Astrocyte (in vitro differentiated cells and primary cell): ENCODE results near the gene TACR3. TPM values are rescaled to one million over a fixed set of nuclear protein-coding genes. Genes with fewer than 3 reads are reported as not detected.
"Not testable (repeated sequence)": the region's sequence is repeated elsewhere in the genome, so short reads cannot be mapped to it uniquely, and the experiment has no call there.

Experiments
- DNase-seq: peaks from one replicate; pipeline ENCODE4 v3.0.0-alpha.2; 2010; ENCODE audit warnings: low read depth
- FAIRE-seq: peaks from 2 replicates; lab custom pipeline; 2011; peaks lifted over from hg19 to GRCh38; lab: Jason Lieb, UNC
- H2AFZ ChIP-seq: 2 replicates; pipeline ENCODE4 v1.6.0; 2012; ENCODE audit warnings: low read depth, low read length, inconsistent platforms
- H3K27ac ChIP-seq: 2 replicates; pipeline ENCODE4 v1.5.1; 2011; ENCODE audit warnings: low read depth, low read length, inconsistent platforms
- H3K27me3 ChIP-seq: 2 replicates; pipeline ENCODE4 v1.6.0; 2011; ENCODE audit warnings: low read length, inconsistent platforms; ENCODE audit not compliant: insufficient read depth
- H3K36me3 ChIP-seq: 2 replicates; pipeline ENCODE4 v1.5.1; 2011; ENCODE audit warnings: low read length, inconsistent platforms; ENCODE audit not compliant: insufficient read depth
- H3K4me1 ChIP-seq: 2 replicates; pipeline ENCODE4 v1.5.1; 2011; ENCODE audit warnings: low read length, inconsistent platforms; ENCODE audit not compliant: insufficient read depth
- H3K4me2 ChIP-seq: 2 replicates; pipeline ENCODE4 v1.6.0; 2012; ENCODE audit warnings: low read length, inconsistent platforms
- H3K4me3 ChIP-seq: 2 replicates; pipeline ENCODE4 v1.5.1; 2011; ENCODE audit warnings: low read depth, mild to moderate bottlenecking, low read length, inconsistent platforms; ENCODE audit not compliant: insufficient read depth
- H3K79me2 ChIP-seq: 2 replicates; pipeline ENCODE4 v1.6.0; 2012; ENCODE audit warnings: mild to moderate bottlenecking, low read length, inconsistent platforms; ENCODE audit not compliant: insufficient read depth
- H3K9ac ChIP-seq: 2 replicates; pipeline ENCODE4 v1.6.0; 2012; ENCODE audit warnings: mild to moderate bottlenecking, low read length, inconsistent platforms
- H3K9me3 ChIP-seq: 2 replicates; pipeline ENCODE4 v1.5.1; 2012; ENCODE audit warnings: low read depth, mild to moderate bottlenecking, low read length, inconsistent platforms; ENCODE audit not compliant: insufficient read depth
- H4K20me1 ChIP-seq: 2 replicates; pipeline ENCODE4 v1.6.0; 2012; ENCODE audit warnings: low read length, inconsistent platforms; ENCODE audit not compliant: insufficient read depth
- H3K27ac Mint-ChIP-seq: one replicate; pipeline ENCODE4 v1.8.0; 2021; ENCODE audit warnings: mild to moderate bottlenecking, mixed read lengths; ENCODE audit not compliant: unreplicated experiment
- H3K27me3 Mint-ChIP-seq: one replicate; pipeline ENCODE4 v1.8.0; 2021; ENCODE audit warnings: low read depth, mixed read lengths; ENCODE audit not compliant: unreplicated experiment
- H3K36me3 Mint-ChIP-seq: one replicate; pipeline ENCODE4 v1.8.0; 2021; ENCODE audit warnings: low read depth, mixed read lengths; ENCODE audit not compliant: unreplicated experiment
- H3K4me1 Mint-ChIP-seq: one replicate; pipeline ENCODE4 v1.8.0; 2021; ENCODE audit warnings: low read depth, mixed read lengths; ENCODE audit not compliant: unreplicated experiment
- H3K4me3 Mint-ChIP-seq: one replicate; pipeline ENCODE4 v1.8.0; 2021; ENCODE audit warnings: mild to moderate bottlenecking, moderate library complexity, mixed read lengths; ENCODE audit not compliant: unreplicated experiment
- H3K9me3 Mint-ChIP-seq: one replicate; pipeline ENCODE4 v1.8.0; 2021; ENCODE audit warnings: mild to moderate bottlenecking, mixed read lengths; ENCODE audit not compliant: unreplicated experiment
- EZH2 ChIP-seq: IDR thresholded peaks from 2 replicates; pipeline ENCODE4 v1.6.1; 2012; ENCODE audit warnings: mild to moderate bottlenecking, low read length, inconsistent platforms; ENCODE audit not compliant: insufficient read depth
- total RNA-seq: library from RNA; stranded (reverse); gene quantifications from 2 replicates; pipeline ENCODE4 v1.2.1, GENCODE V29; 2021
- TF ChIP-seq, protein P1 (sequence below): IDR thresholded peaks from 2 replicates; pipeline ENCODE4 v1.5.1; 2011; ENCODE audit warnings: low read depth, mild to moderate bottlenecking, inconsistent platforms, low read length, moderate library complexity; ENCODE audit not compliant: insufficient read depth

TACR3 gene
- total RNA-seq, 1 donor from 2014 or later: 0.05 TPM

DNA sequence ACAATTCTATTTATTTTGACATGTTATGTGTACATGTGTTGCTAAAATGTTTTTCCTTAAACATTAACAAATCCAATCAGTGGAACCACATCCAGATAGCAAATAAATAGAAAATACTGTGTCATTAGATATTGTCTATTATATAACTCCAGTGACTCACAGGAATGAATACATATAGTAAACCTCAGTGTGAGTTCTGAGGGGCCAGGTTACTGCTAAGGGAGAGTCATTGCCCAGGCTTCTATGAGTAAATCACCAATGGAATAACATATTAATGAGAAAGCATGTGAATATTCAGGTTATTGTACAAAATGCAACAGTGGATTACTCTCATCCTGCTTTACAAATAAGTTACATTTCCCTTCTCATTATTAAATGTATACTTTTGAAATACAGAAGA lies 27.2 kb downstream of the TACR3 start:
- H3K4me1 Mint-ChIP-seq: no peaks in the 10 kb centered on the region
- H3K27ac Mint-ChIP-seq: no peak overlapping the region
- no peak overlapping the region for H3K27ac ChIP-seq
- H3K36me3 Mint-ChIP-seq: no peaks in the 10 kb centered on the region
- H2AFZ ChIP-seq: no peak overlapping the region
- H3K9me3 Mint-ChIP-seq: no peaks in the 10 kb centered on the region
- no peaks in the 10 kb centered on the region for H3K27me3 Mint-ChIP-seq
- no peak for FAIRE-seq
- H4K20me1 ChIP-seq: no peaks in the 10 kb centered on the region
- H3K4me1 ChIP-seq: no peaks in the 10 kb centered on the region
- no peak overlapping the region for H3K4me3 ChIP-seq
- no peaks in the 10 kb centered on the region for H3K79me2 ChIP-seq
- DNase-seq: no peak
- H3K9me3 ChIP-seq: no peaks in the 10 kb centered on the region
- no peak overlapping the region for H3K4me2 ChIP-seq
- H3K4me3 Mint-ChIP-seq: no peak overlapping the region
- no peak for TF ChIP-seq EZH2
- TF ChIP-seq, protein P1, sequence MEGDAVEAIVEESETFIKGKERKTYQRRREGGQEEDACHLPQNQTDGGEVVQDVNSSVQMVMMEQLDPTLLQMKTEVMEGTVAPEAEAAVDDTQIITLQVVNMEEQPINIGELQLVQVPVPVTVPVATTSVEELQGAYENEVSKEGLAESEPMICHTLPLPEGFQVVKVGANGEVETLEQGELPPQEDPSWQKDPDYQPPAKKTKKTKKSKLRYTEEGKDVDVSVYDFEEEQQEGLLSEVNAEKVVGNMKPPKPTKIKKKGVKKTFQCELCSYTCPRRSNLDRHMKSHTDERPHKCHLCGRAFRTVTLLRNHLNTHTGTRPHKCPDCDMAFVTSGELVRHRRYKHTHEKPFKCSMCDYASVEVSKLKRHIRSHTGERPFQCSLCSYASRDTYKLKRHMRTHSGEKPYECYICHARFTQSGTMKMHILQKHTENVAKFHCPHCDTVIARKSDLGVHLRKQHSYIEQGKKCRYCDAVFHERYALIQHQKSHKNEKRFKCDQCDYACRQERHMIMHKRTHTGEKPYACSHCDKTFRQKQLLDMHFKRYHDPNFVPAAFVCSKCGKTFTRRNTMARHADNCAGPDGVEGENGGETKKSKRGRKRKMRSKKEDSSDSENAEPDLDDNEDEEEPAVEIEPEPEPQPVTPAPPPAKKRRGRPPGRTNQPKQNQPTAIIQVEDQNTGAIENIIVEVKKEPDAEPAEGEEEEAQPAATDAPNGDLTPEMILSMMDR: no peak
- no peak overlapping the region for H3K9ac ChIP-seq
- no peaks in the 10 kb centered on the region for H3K36me3 ChIP-seq
- H3K27me3 ChIP-seq: no peaks in the 10 kb centered on the region

DNA sequence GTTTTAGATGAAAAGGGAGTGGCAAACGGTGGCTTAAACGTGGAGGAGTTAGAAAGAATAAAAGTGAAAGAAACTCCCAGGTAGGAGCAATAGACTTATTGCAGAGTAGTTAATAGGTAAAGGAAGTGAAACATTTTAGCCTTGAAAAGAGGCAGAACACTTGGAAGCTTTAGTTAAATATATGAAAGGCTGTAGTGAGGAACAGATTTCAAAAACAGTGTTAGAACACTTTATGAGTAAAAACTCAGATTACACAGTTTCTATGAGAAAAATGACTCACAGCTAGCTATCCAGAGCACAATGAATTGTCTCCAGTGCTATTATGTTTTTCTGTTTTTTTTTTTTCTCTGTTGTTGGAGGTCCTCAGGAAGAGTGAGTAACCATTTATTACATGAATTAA lies 45.8 kb downstream of the TACR3 start:
- Histone ChIP-seq H3K4me1 (no peaks in the 10 kb centered on the region), H3K36me3 (no peaks in the 10 kb centered on the region), H2AFZ (no peak overlapping the region), H3K79me2 (no peaks in the 10 kb centered on the region), H3K27me3 (no peaks in the 10 kb centered on the region), H3K4me2 (no peak overlapping the region), H3K9me3 (no peaks in the 10 kb centered on the region), H3K27ac (no peak overlapping the region), H3K9ac (no peak overlapping the region), H3K4me3 (no peak overlapping the region), H4K20me1 (no peaks in the 10 kb centered on the region)
- Mint-ChIP-seq H3K9me3 (no peaks in the 10 kb centered on the region), H3K36me3 (no peaks in the 10 kb centered on the region), H3K4me1 (no peaks in the 10 kb centered on the region), H3K27me3 (no peaks in the 10 kb centered on the region), H3K4me3 (no peak overlapping the region), H3K27ac (no peak overlapping the region)
- TF ChIP-seq EZH2: no peak
- TF ChIP-seq, protein P1: no peak
- DNase-seq (no peak), FAIRE-seq (no peak)

DNA sequence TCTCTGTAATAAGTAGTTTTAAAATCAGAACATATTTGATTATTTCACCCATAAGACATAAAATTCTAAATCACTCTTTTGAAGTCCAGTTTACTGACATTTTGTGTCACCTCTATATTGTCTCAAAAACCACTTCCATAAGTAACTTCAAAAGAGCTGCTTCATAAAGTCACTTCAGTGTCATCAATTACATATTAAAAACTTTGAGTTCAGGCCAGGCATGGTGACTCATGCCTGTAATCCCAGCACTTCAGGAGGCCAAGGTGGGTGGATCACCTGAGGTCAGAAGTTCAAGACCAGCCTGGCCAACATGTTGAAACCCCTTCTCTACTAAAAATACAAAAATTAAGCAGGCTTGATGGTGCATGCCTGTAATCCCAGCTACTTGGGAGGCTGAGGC lies 53.0 kb downstream of the TACR3 start:
- H3K4me1 ChIP-seq, H3K4me1 Mint-ChIP-seq, DNase-seq, H3K9me3 ChIP-seq, H3K4me3 Mint-ChIP-seq, H3K36me3 Mint-ChIP-seq, FAIRE-seq, H3K79me2 ChIP-seq, H3K9me3 Mint-ChIP-seq, H3K4me3 ChIP-seq, H3K9ac ChIP-seq, H4K20me1 ChIP-seq, H3K27me3 ChIP-seq, H3K27ac ChIP-seq, H3K27ac Mint-ChIP-seq, H2AFZ ChIP-seq, H3K36me3 ChIP-seq, H3K4me2 ChIP-seq, H3K27me3 Mint-ChIP-seq: not testable (repeated sequence)
